CD4-positive, alpha-beta T cell treated with Interleukin-21 for 1 hour (primary cell): Measurements from ENCODE around the gene CAVIN2.

ENCODE experiments used
- DNase-seq: peaks from one replicate; pipeline ENCODE4 v3.0.0-alpha.2; 2020

CAVIN2 gene

GRCh38 chr2:191838526-191838925 lies 8.4 kb downstream of the CAVIN2 start:
- DNase-seq: no peak

- no peak for DNase-seq
Measured at GRCh38 chr2:191836853-191837769, 9.8 kb downstream of the CAVIN2 start.

- no peak for DNase-seq
Measured at GRCh38 chr2:191836471-191836852, 10.4 kb downstream of the CAVIN2 start.

- no peak for DNase-seq
Measured at GRCh38 chr2:191835539-191836350, 11.1 kb downstream of the CAVIN2 start.

- no peak for DNase-seq
Measured at GRCh38 chr2:191835100-191835499, 11.8 kb downstream of the CAVIN2 start.

GRCh38 chr2:191833356-191833755 lies 13.5 kb downstream of the CAVIN2 start:
- no peak for DNase-seq

GRCh38 chr2:191832668-191833067 lies 14.2 kb downstream of the CAVIN2 start:
- no peak for DNase-seq

- DNase-seq: no peak
Measured at GRCh38 chr2:191831410-191831994, 15.4 kb downstream of the CAVIN2 start.

- DNase-seq: no peak
Measured at GRCh38 chr2:191824398-191824797, 22.5 kb downstream of the CAVIN2 start.

- no peak for DNase-seq
Measured at GRCh38 chr2:191821078-191821477, 25.8 kb downstream of the CAVIN2 start.

GRCh38 chr2:191818725-191819350 lies 28.1 kb downstream of the CAVIN2 start:
- no peak for DNase-seq

- DNase-seq: no peak
Measured at GRCh38 chr2:191818133-191818532, 28.8 kb downstream of the CAVIN2 start.

GRCh38 chr2:191815010-191815409 lies 31.9 kb downstream of the CAVIN2 start:
- DNase-seq: no peak

GRCh38 chr2:191813943-191814342 lies 32.9 kb downstream of the CAVIN2 start:
- no peak for DNase-seq

GRCh38 chr2:191811807-191812602 lies 34.9 kb downstream of the CAVIN2 start:
- peak; percentile 26 for DNase-seq

- DNase-seq: no peak
Measured at GRCh38 chr2:191806396-191806795, 40.5 kb downstream of the CAVIN2 start.

GRCh38 chr2:191804766-191805165 lies 42.1 kb downstream of the CAVIN2 start:
- no peak for DNase-seq

GRCh38 chr2:191803007-191803406 lies 43.9 kb downstream of the CAVIN2 start:
- DNase-seq: no peak

GRCh38 chr2:191802180-191802579 lies 44.7 kb downstream of the CAVIN2 start:
- no peak for DNase-seq

GRCh38 chr2:191800874-191801273 lies 46.0 kb downstream of the CAVIN2 start:
- DNase-seq: no peak

- no peak for DNase-seq
Measured at GRCh38 chr2:191799526-191799925, 47.4 kb downstream of the CAVIN2 start.
